GM12878 (cell line): ENCODE measurements around the gene HCFC2. TPM values are rescaled to one million over a fixed set of nuclear protein-coding genes. Genes with fewer than 3 reads are reported as not detected.

ENCODE experiments used
- ATAC-seq: fragments of 200-7000 bp; cut with Tn5 transposase; 3 replicates; pipeline ENCODE4 v1.9.1; 2020; ENCODE audit warnings: mild to moderate bottlenecking, moderate library complexity
- BruUV-seq: library from RNA; stranded (reverse); fragments of 400-500 nt; replicated peaks from 2 replicates; lab custom pipeline; 2021; lab: Mats Ljungman, UMichigan
- CTCF ChIA-PET: fragments of 300-600 bp; sonication (Branson Sonifier 250); formaldehyde crosslinking; extraction: SDS; loops from one replicate; lab custom pipeline; 2021; ENCODE audit warnings: inconsistent platforms; lab: Yijun Ruan, JAX
- POLR2A ChIA-PET: fragments of 350-600 bp; formaldehyde crosslinking; extraction: SDS; loops from one replicate; lab custom pipeline; 2021; ENCODE audit warnings: inconsistent platforms; lab: Charles Lee
- RAD21 ChIA-PET: fragments of 300-600 bp; sonication (Branson Sonifier 250); formaldehyde crosslinking; loops from one replicate; lab custom pipeline; 2023; ENCODE audit warnings: antibody characterized with exemption; ENCODE audit not compliant: unreplicated experiment; lab: Charles Lee
- SMC1A ChIA-PET: fragments of 300-600 bp; sonication (Branson Sonifier 250); formaldehyde crosslinking; loops from one replicate; lab custom pipeline; 2023; ENCODE audit not compliant: unreplicated experiment, uncharacterized antibody; lab: Charles Lee
- DNase-seq: peaks from one replicate; pipeline ENCODE4 v3.0.0-alpha.2; 2011; ENCODE audit warnings: low read depth, low spot score
- FAIRE-seq: peaks from 3 replicates; lab custom pipeline; 2011; peaks lifted over from hg19 to GRCh38; lab: Jason Lieb, UNC
- H2AFZ ChIP-seq: 2 replicates; pipeline ENCODE4 v1.6.0; 2011; ENCODE audit warnings: low read depth, low read length, control low read depth; ENCODE audit not compliant: control insufficient read depth
- H3K27ac ChIP-seq: 2 replicates; pipeline ENCODE4 v1.5.1; 2011; ENCODE audit warnings: control low read depth; ENCODE audit not compliant: control insufficient read depth, insufficient read depth
- H3K27me3 ChIP-seq, 2 experiments: replicated peaks in 1 of 2; 2 replicates each; pipeline versions ENCODE4 v1.6.0 to v1.6.1; 2011; ENCODE audit warnings: low read length in 1 of 2; ENCODE audit not compliant: control insufficient read depth in 2 of 2, insufficient read depth in 2 of 2
- H3K36me3 ChIP-seq, 2 experiments: 2 replicates each; pipeline ENCODE4 v1.5.1; 2011; ENCODE audit warnings: low read length in 1 of 2; ENCODE audit not compliant: control insufficient read depth in 2 of 2, insufficient read depth in 2 of 2
- H3K4me1 ChIP-seq: 2 replicates; pipeline ENCODE4 v1.6.1; 2011; ENCODE audit warnings: mild to moderate bottlenecking, low read length, moderate library complexity, mixed read lengths; ENCODE audit not compliant: control insufficient read depth, insufficient read depth
- H3K4me2 ChIP-seq: 2 replicates; pipeline ENCODE4 v1.6.0; 2011; ENCODE audit warnings: control low read depth; ENCODE audit not compliant: control insufficient read depth, insufficient read depth
- H3K4me3 ChIP-seq: fragments of 200-600 bp; sonication (generic); 2 replicates; pipeline ENCODE4 v1.5.1; 2016
- H3K79me2 ChIP-seq: 2 replicates; pipeline ENCODE4 v1.6.0; 2011; ENCODE audit warnings: low read length; ENCODE audit not compliant: control insufficient read depth, insufficient read depth
- H3K9ac ChIP-seq: 2 replicates; pipeline ENCODE4 v1.8.0; 2011; ENCODE audit warnings: low read length, control low read depth, mixed read lengths; ENCODE audit not compliant: control insufficient read depth, insufficient read depth
- H3K9me3 ChIP-seq: replicated peaks from 3 replicates; pipeline ENCODE4 v1.5.1; 2011; ENCODE audit warnings: mild to moderate bottlenecking, low read length; ENCODE audit not compliant: control insufficient read depth, insufficient read depth
- H4K20me1 ChIP-seq: 2 replicates; pipeline ENCODE4 v1.6.0; 2011; ENCODE audit not compliant: control insufficient read depth, insufficient read depth
- BCLAF1 ChIP-seq: fragments of 450-650 bp; IDR thresholded peaks from 2 replicates; pipeline ENCODE4 v1.6.1; 2017; ENCODE audit warnings: antibody characterized with exemption, mild to moderate bottlenecking, moderate library complexity
- EGR1 ChIP-seq, 2 experiments: IDR thresholded peaks; 1 replicate in 1 of 2; 2 replicates in 1 of 2; pipeline ENCODE4 v1.6.1; 2011 to 2012; ENCODE audit warnings: low read depth in 2 of 2, low read length in 2 of 2, borderline replicate concordance in 1 of 2, mild to moderate bottlenecking in 1 of 2, moderate library complexity in 1 of 2
- FOXK2 ChIP-seq: fragments of 450-650 bp; IDR thresholded peaks from 2 replicates; pipeline ENCODE4 v1.6.1; 2017; ENCODE audit warnings: mild to moderate bottlenecking, moderate library complexity
- RB1 ChIP-seq: fragments of 450-650 bp; formaldehyde crosslinking; IDR thresholded peaks from 2 replicates; pipeline ENCODE4 v1.6.1; 2017; ENCODE audit warnings: mild to moderate bottlenecking, borderline replicate concordance
- SMAD5 ChIP-seq: IDR thresholded peaks from 2 replicates; pipeline ENCODE4 v1.6.1; 2016; ENCODE audit warnings: antibody characterized with exemption, low read depth
- TCF3 ChIP-seq: IDR thresholded peaks from 2 replicates; pipeline ENCODE4 v1.6.1; 2012; ENCODE audit warnings: low read depth, mild to moderate bottlenecking, low read length, borderline replicate concordance; ENCODE audit not compliant: insufficient read depth
- WGBS: methylation state at CpG from one replicate; pipeline ENCODE4 v1.1.6; 2016; ENCODE audit warnings: low lambda C conversion rate; ENCODE audit not compliant: insufficient replicate concordance, insufficient coverage; ENCODE audit errors: missing lambda C conversion rate; 5-methylcytosine and 5-hydroxymethylcytosine counted together
- in situ Hi-C: fragments of 300-500 bp; cut with MboI; formaldehyde crosslinking; loops from 9 replicates; pipeline ENCODE4 v1.14.3; 2018; ENCODE audit warnings: mixed read lengths
- intact Hi-C: fragments of 100-400 bp; cut with micrococcal nuclease; formaldehyde crosslinking; loops from one replicate; pipeline ENCODE4 v1.14.2; 2022; ENCODE audit not compliant: unreplicated experiment
- polyA plus RNA-seq, 11 experiments: library from polyadenylated mRNA; depleted of rRNA in 4 of 11; unstranded in 6 of 11; stranded (reverse) in 5 of 11; fragments of >200 nt; fragmentation: Nextera tagmentation in 4 of 11; fragmentation: Illumina TruSeq in 1 of 11; extraction: Ambion mirVana in 4 of 11; extraction: Trizol in 1 of 11; gene quantifications; 1 replicate in 1 of 11; 2 replicates in 10 of 11; pipeline versions ENCODE4 v1.2.1 to v1.2.3, GENCODE V29; 2011 to 2016; ENCODE audit warnings: inconsistent platforms in 2 of 11, missing spikeins in 2 of 11, low read depth in 1 of 11
- total RNA-seq, 4 experiments: library from RNA; depleted of rRNA in 3 of 4; stranded (reverse); fragments of >200 nt in 3 of 4; fragmentation: Illumina TruSeq in 1 of 4; extraction: Trizol in 1 of 4; gene quantifications; 2 replicates each; pipeline versions ENCODE4 v1.2.1 to v1.2.3, GENCODE V29; 2013 to 2021
- TF ChIP-seq, protein P1 (sequence below): fragments of 150-350 bp; IDR thresholded peaks from 2 replicates; pipeline ENCODE4 v1.6.1; 2014; ENCODE audit warnings: mild to moderate bottlenecking, low read depth, low read length
- TF ChIP-seq, protein P2 (sequence below): fragments of 450-650 bp; IDR thresholded peaks from 2 replicates; pipeline ENCODE4 v1.6.1; 2017; ENCODE audit warnings: mild to moderate bottlenecking

HCFC2 gene
- total and polyA plus RNA-seq, 10 of the 15 experiments (the other 5 are each of a cell fraction or from before 2014, with no cell fraction given), result 1.8 to 14.2 (median 9.3) TPM

DNA sequence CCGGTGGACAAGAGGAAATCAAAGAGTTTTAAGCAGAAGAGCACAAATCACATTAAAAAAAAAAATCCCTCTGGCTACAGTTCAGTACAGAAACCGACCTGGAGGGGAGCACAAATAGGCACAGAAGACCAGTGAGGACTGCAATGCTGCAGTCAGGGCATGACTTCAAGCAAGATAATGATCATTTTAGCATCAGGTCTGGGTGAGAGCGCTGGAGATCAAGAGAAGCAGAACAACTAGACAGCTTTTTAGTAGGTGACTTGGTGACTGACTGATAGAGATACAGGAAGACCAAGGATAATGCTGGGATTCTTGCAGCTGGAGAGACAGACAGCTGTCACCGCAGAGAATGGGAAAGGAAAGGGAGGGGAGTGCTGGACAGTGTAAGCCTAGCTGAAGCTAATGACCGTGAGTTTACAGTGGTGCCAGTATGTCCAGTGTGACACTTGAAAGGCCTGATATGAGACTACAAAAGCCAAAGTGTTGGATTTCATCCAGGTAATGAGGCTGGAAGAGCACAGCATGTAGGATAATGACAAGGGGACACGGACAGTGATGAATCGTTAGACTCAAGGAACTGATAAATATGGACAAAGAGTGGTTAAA, 68.1 kb downstream of the HCFC2 start:
- Histone ChIP-seq H3K79me2 (peaks cover 27% of the 10 kb centered on the region), H2AFZ (no peak overlapping the region), H3K27me3 (no peaks in the 10 kb centered on the region), H3K4me2 (no peak overlapping the region), H3K9ac (no peak overlapping the region), H3K9me3 (no peaks in the 10 kb centered on the region), H3K4me1 (peaks cover 6% of the 10 kb centered on the region; the same call in 1 of the 2 replicates), H4K20me1 (no peaks in the 10 kb centered on the region), H3K36me3 (peaks cover 0 to 9% of the 10 kb centered on the region in 2 experiments; a peak in 2 of 4 replicates), H3K27ac (no peak overlapping the region), H3K4me3 (no peak overlapping the region)
- FAIRE-seq, result no peak
- no peak for DNase-seq
- 97% methylated on average over 7 of the region's 7 CpGs for WGBS
- BruUV-seq, result no TSS peak
- intact Hi-C loops, result loop anchor here (5.0 kb wide), 1 partner anchor 155 kb away; no protein-coding TSS in a partner anchor
- ChIA-PET POLR2A (no interaction called here), RAD21 (no interaction called here), CTCF (interaction anchor here (1.0 to 3.1 kb wide), 2 partner anchors 23 to 251 kb away, joined by 3 to 17 read pairs; no protein-coding TSS in a partner anchor), SMC1A (interaction anchor here (0.9 to 2.1 kb wide), 4 partner anchors 11 to 196 kb away, joined by 3 to 8 read pairs (median 4); no protein-coding TSS in a partner anchor)
- in situ Hi-C loops, result no loop called here
- TF ChIP-seq SMAD5, result no peak
- TF ChIP-seq FOXK2, result no peak
- no peak for TF ChIP-seq EGR1 (IDR thresholded peaks at IDR 0.05; ENCODE audit: borderline replicate concordance in 1 of 2, low read depth in 2 of 2, low read length in 2 of 2)
- no peak for TF ChIP-seq TCF3
- no peak; the same call in 2 of the 3 replicates for ATAC-seq

- WGBS, result 93% methylated on average over 5 of the region's 5 CpGs
- Histone ChIP-seq H3K4me1 (peaks cover 6% of the 10 kb centered on the region; the same call in 1 of the 2 replicates), H3K4me3 (no peak overlapping the region), H3K9me3 (no peaks in the 10 kb centered on the region), H3K27me3 (no peaks in the 10 kb centered on the region), H3K36me3 (peaks cover 0 to 9% of the 10 kb centered on the region in 2 experiments; a peak in 2 of 4 replicates), H3K27ac (no peak overlapping the region), H2AFZ (no peak overlapping the region), H3K79me2 (peaks cover 27% of the 10 kb centered on the region), H3K9ac (no peak overlapping the region), H3K4me2 (no peak overlapping the region), H4K20me1 (no peaks in the 10 kb centered on the region)
- in situ Hi-C loops (no loop called here), intact Hi-C loops (loop anchor here (5.0 kb wide), 1 partner anchor 154 kb away; no protein-coding TSS in a partner anchor)
- ChIA-PET POLR2A (interaction anchor here (0.6 kb wide), 1 partner anchor 24 kb away, joined by 3 read pairs; no protein-coding TSS in a partner anchor), CTCF (interaction anchor here (1.0 to 3.1 kb wide), 2 partner anchors 24 to 252 kb away, joined by 3 to 17 read pairs; no protein-coding TSS in a partner anchor), RAD21 (no interaction called here), SMC1A (interaction anchor here (0.8 to 2.1 kb wide), 4 partner anchors 9 to 156 kb away, joined by 3 to 8 read pairs (median 4); no protein-coding TSS in a partner anchor)
- FAIRE-seq (no peak), ATAC-seq (no peak), DNase-seq (no peak)
- BruUV-seq, result no TSS peak
- TF ChIP-seq, protein P1, sequence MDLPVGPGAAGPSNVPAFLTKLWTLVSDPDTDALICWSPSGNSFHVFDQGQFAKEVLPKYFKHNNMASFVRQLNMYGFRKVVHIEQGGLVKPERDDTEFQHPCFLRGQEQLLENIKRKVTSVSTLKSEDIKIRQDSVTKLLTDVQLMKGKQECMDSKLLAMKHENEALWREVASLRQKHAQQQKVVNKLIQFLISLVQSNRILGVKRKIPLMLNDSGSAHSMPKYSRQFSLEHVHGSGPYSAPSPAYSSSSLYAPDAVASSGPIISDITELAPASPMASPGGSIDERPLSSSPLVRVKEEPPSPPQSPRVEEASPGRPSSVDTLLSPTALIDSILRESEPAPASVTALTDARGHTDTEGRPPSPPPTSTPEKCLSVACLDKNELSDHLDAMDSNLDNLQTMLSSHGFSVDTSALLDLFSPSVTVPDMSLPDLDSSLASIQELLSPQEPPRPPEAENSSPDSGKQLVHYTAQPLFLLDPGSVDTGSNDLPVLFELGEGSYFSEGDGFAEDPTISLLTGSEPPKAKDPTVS, result no peak
- TF ChIP-seq RB1 (no peak), BCLAF1 (no peak)
- TF ChIP-seq, protein P2, sequence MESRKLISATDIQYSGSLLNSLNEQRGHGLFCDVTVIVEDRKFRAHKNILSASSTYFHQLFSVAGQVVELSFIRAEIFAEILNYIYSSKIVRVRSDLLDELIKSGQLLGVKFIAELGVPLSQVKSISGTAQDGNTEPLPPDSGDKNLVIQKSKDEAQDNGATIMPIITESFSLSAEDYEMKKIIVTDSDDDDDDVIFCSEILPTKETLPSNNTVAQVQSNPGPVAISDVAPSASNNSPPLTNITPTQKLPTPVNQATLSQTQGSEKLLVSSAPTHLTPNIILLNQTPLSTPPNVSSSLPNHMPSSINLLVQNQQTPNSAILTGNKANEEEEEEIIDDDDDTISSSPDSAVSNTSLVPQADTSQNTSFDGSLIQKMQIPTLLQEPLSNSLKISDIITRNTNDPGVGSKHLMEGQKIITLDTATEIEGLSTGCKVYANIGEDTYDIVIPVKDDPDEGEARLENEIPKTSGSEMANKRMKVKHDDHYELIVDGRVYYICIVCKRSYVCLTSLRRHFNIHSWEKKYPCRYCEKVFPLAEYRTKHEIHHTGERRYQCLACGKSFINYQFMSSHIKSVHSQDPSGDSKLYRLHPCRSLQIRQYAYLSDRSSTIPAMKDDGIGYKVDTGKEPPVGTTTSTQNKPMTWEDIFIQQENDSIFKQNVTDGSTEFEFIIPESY, result no peak
Observed at GRCh38 chr12:104133321-104133720, 69.0 kb downstream of the HCFC2 start.
